ENCODE data around the gene PEAK3. TPM values are rescaled to one million over a fixed set of nuclear protein-coding genes. Genes with fewer than 3 reads are reported as not detected.

Gene PEAK3
- total and polyA plus RNA-seq, 2 donors (not counting 1 experiment from before 2014, with no cell fraction given) = 0.18 to 0.71 TPM

DNA sequence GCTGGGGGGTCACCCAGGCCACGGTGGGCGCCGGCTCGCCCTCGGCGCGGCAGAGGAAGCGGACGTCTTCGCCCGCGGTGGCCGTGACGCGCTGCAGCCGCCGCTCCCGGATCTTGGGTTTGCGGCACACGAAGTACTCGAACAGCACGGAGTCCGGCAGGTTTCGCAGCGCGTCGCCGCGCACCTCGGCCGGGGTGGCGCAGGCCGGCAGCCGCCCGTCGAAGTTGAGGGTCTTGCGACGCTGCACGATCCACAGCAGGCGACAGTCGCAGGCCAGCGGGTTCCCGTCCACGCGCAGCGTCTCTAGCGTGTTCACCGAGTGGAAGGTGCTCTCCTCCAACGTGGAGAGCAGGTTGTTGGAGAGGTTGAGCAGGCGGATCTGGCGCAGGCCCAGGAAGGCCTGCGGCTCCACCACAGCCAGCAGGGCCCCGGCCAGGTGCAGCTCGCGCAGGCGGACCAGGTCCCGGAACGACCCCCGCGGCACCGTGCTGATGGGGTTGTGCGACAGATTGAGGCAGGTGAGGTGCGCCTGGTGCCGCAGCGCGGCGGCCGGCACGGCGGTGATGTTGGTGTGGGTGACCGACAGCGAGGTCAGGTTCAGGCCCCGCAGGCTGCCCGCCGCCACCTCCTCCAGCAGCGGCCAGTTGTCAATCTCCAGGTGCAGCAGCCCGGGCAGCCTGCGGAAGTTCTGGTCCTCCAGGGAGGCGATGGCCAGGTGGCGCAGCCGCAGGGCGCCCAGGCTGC is 8.6 kb upstream of the PEAK3 start:
- peaks cover 57% of the 10 kb centered on the region for H3K4me1 Mint-ChIP-seq
- POLR2A ChIA-PET = interaction anchor here (0.8 to 2.4 kb wide), 6 partner anchors 12 to 41 kb away, joined by 3 to 12 read pairs (median 4); no protein-coding TSS in a partner anchor

More for the DNA sequence above, 8.6 kb upstream of the PEAK3 start:
- Mint-ChIP-seq H3K27me3 (no peaks in the 10 kb centered on the region), H3K9me3 (ENCODE audit: insufficient read depth) (no peaks in the 10 kb centered on the region), H3K27ac (peak overlapping the region; percentile 89), H3K4me3 (peak overlapping the region; percentile 89)
- under 1% methylated on average over 82 of the region's 82 CpGs for WGBS (ENCODE audit: insufficient coverage)
- no peaks in the 10 kb centered on the region for H3K27me3 ChIP-seq (replicated peaks in 1 of 4; ENCODE audit: control extremely low read depth in 1 of 4, control insufficient read depth in 3 of 4, insufficient read depth in 4 of 4, low read length in 3 of 4)
- peak overlapping the region; percentile 82 for H3K4me2 ChIP-seq (replicated peaks; ENCODE audit: low read depth, low read length, poor library complexity, severe bottlenecking)
- peaks cover 49 to 68% of the 10 kb centered on the region in 2 donors for H3K4me1 ChIP-seq (ENCODE audit: control insufficient read depth in 2 of 2, insufficient read depth in 2 of 2, low read length in 2 of 2)
- peak overlapping the region; percentile 30 to 82 (median 71) for H3K4me3 ChIP-seq (ENCODE audit: control extremely low read depth in 1 of 5, extremely low read depth in 1 of 5, insufficient read depth in 1 of 5, low read depth in 2 of 5, low read length in 4 of 5)
- H3K79me2 ChIP-seq (ENCODE audit: control insufficient read depth, insufficient read depth, low read length) = peaks cover 65% of the 10 kb centered on the region
- H2AFZ ChIP-seq (ENCODE audit: insufficient read depth, low read depth, low read length, poor library complexity, severe bottlenecking) = peak overlapping the region; percentile 50
- peaks cover 0 to 19% of the 10 kb centered on the region in 2 experiments for H3K36me3 ChIP-seq (replicated peaks in 1 of 2; ENCODE audit: control extremely low read depth in 1 of 2, control insufficient read depth in 1 of 2, extremely low read depth in 1 of 2, insufficient read depth in 2 of 2, low read length in 1 of 2)
- intact Hi-C loops (cut with micrococcal nuclease) = no loop called here
- H4K20me1 ChIP-seq (ENCODE audit: control insufficient read depth, insufficient read depth, low read length, poor library complexity, severe bottlenecking) = peaks cover 48% of the 10 kb centered on the region
- CTCF ChIA-PET = interaction anchor here (0.9 to 2.0 kb wide), 3 partner anchors 12 to 20 kb away, joined by 3 to 9 read pairs (median 5); no protein-coding TSS in a partner anchor
- no peaks in the 10 kb centered on the region for H3K9me3 ChIP-seq (ENCODE audit: control extremely low read depth in 1 of 3, control insufficient read depth in 2 of 3, insufficient read depth in 1 of 3, low read length in 2 of 3)
- ATAC-seq (ENCODE audit: low read depth) (peak; percentile 9), DNase-seq (peak; percentile 76)
- no peak for TF ChIP-seq EZH2 (IDR thresholded peaks at IDR 0.05; ENCODE audit: borderline replicate concordance, insufficient read depth, low read depth, low read length, poor library complexity, severe bottlenecking)
- TF ChIP-seq, protein P1, sequence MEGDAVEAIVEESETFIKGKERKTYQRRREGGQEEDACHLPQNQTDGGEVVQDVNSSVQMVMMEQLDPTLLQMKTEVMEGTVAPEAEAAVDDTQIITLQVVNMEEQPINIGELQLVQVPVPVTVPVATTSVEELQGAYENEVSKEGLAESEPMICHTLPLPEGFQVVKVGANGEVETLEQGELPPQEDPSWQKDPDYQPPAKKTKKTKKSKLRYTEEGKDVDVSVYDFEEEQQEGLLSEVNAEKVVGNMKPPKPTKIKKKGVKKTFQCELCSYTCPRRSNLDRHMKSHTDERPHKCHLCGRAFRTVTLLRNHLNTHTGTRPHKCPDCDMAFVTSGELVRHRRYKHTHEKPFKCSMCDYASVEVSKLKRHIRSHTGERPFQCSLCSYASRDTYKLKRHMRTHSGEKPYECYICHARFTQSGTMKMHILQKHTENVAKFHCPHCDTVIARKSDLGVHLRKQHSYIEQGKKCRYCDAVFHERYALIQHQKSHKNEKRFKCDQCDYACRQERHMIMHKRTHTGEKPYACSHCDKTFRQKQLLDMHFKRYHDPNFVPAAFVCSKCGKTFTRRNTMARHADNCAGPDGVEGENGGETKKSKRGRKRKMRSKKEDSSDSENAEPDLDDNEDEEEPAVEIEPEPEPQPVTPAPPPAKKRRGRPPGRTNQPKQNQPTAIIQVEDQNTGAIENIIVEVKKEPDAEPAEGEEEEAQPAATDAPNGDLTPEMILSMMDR (IDR thresholded peaks at IDR 0.05) = no peak
- peak overlapping the region in 1 of 2 donors; percentile 81 for H3K27ac ChIP-seq (ENCODE audit: low read length in 2 of 2)
- H3K9ac ChIP-seq (ENCODE audit: low read length) = peak overlapping the region; percentile 69

Data from B cell (primary cell).